Measurements from ENCODE around the gene TMC5. TPM values are rescaled to one million over a fixed set of nuclear protein-coding genes. Genes with fewer than 3 reads are reported as not detected.

The TMC5 gene
- total and polyA plus RNA-seq, 2 of the 4 experiments (the other 2 are of a cell fraction), result not detected

DNA sequence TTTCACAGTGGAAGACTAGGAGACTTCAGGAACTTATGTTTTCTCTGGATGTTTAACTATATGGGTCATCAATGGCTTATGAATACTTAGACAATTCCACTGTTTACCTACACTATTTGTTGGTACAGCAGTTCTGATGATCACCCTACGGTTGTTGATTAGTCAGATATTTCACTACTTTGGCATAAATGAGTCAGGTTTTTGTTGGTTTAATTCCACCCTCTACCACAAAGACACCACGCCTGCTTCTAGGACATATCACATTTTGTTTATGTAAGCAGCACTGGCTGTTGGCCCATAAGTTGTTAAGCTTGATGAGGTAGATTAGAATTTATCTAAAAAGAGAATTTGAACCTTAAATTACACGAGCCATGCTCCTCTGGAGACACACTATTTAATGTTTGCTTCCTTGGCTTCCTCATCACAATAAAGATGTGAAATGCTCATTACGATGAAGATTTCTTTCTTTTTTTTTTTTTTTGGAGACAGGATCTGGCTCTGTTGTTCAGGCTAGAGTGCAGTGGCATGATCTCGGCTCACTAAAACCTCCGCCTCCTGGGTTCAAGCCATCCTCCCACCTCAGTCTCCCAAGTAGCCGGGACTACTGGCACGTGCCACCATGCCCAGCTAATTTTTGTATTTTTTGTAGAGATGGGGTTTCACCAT is 99.9 kb downstream of the TMC5 start:
- DNase-seq (peak; percentile 42), ATAC-seq (ENCODE audit: low read depth) (no peak)
- no peak overlapping the region for H3K9ac ChIP-seq (ENCODE audit: low read depth, low read length)
- H3K4me1 ChIP-seq (ENCODE audit: control insufficient read depth, insufficient read depth, low read length), result peaks cover 6% of the 10 kb centered on the region; the same call in 1 of the 2 replicates
- WGBS, 2 experiments (ENCODE audit: extremely low coverage in 2 of 2, insufficient read length in 1 of 2), result no CpG with 5 or more reads among the region's 8 CpGs
- no peak overlapping the region for H3K18ac ChIP-seq (ENCODE audit: low read depth, low read length)
- H2BK5ac ChIP-seq (ENCODE audit: low read depth, low read length, poor library complexity, severe bottlenecking), result no peak overlapping the region
- H3K14ac ChIP-seq (replicated peaks; ENCODE audit: low read depth, low read length), result no peak overlapping the region
- H2BK20ac ChIP-seq (ENCODE audit: low read depth, low read length), result no peak overlapping the region
- no peak overlapping the region for H2AK5ac ChIP-seq (ENCODE audit: low read depth, low read length)
- H3K9me1 ChIP-seq (ENCODE audit: insufficient read depth, low read length), result peaks cover 5% of the 10 kb centered on the region
- ChIA-PET POLR2A (ENCODE audit: unreplicated experiment) (no interaction called here), CTCF (interaction anchor here (0.6 kb wide), 2 partner anchors 8 to 19 kb away, joined by 3 to 9 read pairs; no protein-coding TSS in a partner anchor)
- no peak overlapping the region for H3K4me3 ChIP-seq (ENCODE audit: insufficient read depth, low read depth, low read length)
- H3K56ac ChIP-seq (ENCODE audit: extremely low read depth, insufficient read depth, low read length), result no peak overlapping the region
- no peak overlapping the region for H2AFZ ChIP-seq (replicated peaks; ENCODE audit: low read length, poor library complexity)
- no peak overlapping the region for H2BK15ac ChIP-seq (ENCODE audit: low read depth, low read length)
- H3K23ac ChIP-seq (ENCODE audit: low read depth, low read length), result no peak overlapping the region
- dilution Hi-C loops (cut with HindIII; ENCODE audit: low sequenced_read_pairs, unreplicated experiment), result no loop called here
- H3K4me2 ChIP-seq (ENCODE audit: low read depth, low read length), result no peak overlapping the region
- no peaks in the 10 kb centered on the region for H3K9me3 ChIP-seq (ENCODE audit: control insufficient read depth, insufficient read depth, low read length)
- H2BK120ac ChIP-seq (ENCODE audit: low read depth, low read length), result no peak overlapping the region
- H4K20me1 ChIP-seq (ENCODE audit: insufficient read depth, low read length), result no peaks in the 10 kb centered on the region
- H2AK9ac ChIP-seq (replicated peaks; ENCODE audit: low read depth, low read length, poor library complexity), result no peak overlapping the region
- no peaks in the 10 kb centered on the region for H3K27me3 ChIP-seq (ENCODE audit: control insufficient read depth, insufficient read depth, low read length)
- no peak overlapping the region for H3K4ac ChIP-seq (ENCODE audit: low read depth, low read length)
- no TSS peak for BruUV-seq (replicated peaks)
- no peak overlapping the region for H4K8ac ChIP-seq (ENCODE audit: low read depth in 2 of 2, low read length in 2 of 2)
- peak; percentile 38; the same call in 1 of the 2 replicates for TF ChIP-seq MAFK (IDR thresholded peaks at IDR 0.05; ENCODE audit: low read depth, low read length)
- no peak for TF ChIP-seq CHD1 (IDR thresholded peaks at IDR 0.05; ENCODE audit: low read depth, low read length)
- TF ChIP-seq SMC3 (IDR thresholded peaks at IDR 0.05; ENCODE audit: low read depth, low read length), result no peak
- H3K27ac ChIP-seq (ENCODE audit: insufficient read depth, low read length), result no peak overlapping the region
- H3K36me3 ChIP-seq (ENCODE audit: control insufficient read depth, insufficient read depth, low read length), result no peaks in the 10 kb centered on the region
- in situ Hi-C loops (cut with MboI; ENCODE audit: low sequenced_read_pairs), result no loop called here
- intact Hi-C loops (cut with micrococcal nuclease), result no loop called here
- H4K91ac ChIP-seq (ENCODE audit: insufficient read depth, low read depth, low read length), result no peak overlapping the region
- H4K5ac ChIP-seq (ENCODE audit: low read depth, low read length), result no peak overlapping the region
- peaks cover 14 to 49% of the 10 kb centered on the region in 2 experiments for H3K79me1 ChIP-seq (ENCODE audit: low read depth in 1 of 2, low read length in 2 of 2)

Measured in IMR-90 (cell line).